Measurements from ENCODE around the gene BIN1.

BIN1 gene, protein sequence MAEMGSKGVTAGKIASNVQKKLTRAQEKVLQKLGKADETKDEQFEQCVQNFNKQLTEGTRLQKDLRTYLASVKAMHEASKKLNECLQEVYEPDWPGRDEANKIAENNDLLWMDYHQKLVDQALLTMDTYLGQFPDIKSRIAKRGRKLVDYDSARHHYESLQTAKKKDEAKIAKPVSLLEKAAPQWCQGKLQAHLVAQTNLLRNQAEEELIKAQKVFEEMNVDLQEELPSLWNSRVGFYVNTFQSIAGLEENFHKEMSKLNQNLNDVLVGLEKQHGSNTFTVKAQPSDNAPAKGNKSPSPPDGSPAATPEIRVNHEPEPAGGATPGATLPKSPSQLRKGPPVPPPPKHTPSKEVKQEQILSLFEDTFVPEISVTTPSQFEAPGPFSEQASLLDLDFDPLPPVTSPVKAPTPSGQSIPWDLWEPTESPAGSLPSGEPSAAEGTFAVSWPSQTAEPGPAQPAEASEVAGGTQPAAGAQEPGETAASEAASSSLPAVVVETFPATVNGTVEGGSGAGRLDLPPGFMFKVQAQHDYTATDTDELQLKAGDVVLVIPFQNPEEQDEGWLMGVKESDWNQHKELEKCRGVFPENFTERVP
- 12.8 to 72.1 (median 37.0) reads per million in 17 experiments for total RNA-seq

DNA sequence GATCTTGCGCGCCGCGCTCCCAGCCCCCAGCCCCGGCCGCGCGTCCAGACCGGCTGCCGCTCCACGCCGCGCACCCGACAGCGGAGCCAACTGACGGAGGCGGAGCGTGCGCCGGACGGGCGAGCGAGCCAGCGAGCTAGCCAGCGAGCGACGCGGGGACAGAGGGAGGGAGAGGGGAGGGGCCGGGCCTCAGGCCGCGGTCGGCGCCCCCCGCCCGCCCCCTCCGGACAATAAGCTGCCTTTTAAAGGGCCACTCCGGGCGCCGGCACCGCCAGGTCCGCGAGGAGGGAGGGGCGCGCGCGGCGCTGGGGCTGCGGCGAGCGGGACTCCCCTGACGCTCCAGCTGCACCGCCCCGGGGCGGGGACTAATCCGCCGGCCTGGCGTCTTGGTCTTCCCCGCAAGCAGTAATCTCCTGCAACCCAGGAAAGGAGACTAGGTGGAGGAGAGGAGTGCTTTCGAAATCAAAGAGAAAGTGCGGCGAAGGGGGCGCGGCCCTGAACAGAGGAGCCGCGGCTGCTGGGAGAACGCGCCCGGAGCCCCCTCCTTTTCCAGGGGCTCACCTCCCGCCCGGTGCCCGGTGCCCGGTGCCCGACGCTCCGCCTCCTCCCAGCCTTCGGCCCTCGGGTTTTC lies at the start of gene BIN1:
BIN1 (minus strand) TSS at position 164 of the 631 bp plus-strand sequence. CDS start 211 bp downstream, outside the sequence.
- peak; percentile 87 to 94 (median 88) for DNase-seq

DNA sequence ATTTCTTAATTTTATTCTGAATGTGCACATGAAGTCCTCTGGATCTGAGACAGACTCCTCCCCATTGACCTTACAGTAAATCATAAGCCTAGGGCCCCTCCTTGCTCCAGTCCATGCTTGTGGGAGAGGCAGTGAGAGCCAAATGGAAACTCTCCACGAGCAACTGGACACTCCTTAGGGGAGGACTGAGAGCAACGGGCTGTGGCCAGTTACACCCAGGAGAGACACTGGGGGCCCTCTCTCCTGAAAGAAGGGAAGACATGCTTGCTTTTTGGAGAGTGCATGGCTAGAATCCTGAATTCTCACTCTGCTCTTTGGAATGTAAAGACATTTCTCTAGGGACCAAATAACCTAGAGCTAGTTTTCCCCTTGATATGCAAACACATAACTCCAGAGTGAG lies 49.0 kb upstream of the BIN1 start:
- no peak for DNase-seq

DNA sequence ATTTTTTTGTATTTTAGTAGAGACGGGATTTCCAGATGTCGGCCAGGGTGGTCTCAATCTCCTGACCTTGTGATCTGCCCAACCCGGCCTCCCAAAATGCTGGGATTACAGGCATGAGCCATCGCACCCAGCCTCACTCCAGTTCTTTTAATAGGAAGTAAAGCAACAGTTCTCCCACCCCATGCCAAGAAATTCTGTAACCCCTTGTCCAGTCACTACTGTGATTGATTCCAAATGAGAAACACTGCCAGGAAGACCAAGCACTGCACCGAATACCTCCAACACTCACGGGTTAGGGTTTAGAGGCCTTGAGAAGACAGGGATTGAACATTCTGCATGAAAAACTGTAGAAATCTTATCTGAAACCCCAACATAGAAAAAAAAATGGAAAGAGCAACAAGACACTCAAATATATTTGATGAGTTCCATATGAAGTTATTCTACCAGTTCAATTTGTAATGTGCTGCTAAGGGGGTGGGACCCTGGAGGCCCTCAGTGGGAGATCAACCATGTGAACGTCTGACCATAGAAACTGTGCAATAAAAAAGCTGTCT lies 48.2 kb upstream of the BIN1 start:
- DNase-seq = no peak

DNA sequence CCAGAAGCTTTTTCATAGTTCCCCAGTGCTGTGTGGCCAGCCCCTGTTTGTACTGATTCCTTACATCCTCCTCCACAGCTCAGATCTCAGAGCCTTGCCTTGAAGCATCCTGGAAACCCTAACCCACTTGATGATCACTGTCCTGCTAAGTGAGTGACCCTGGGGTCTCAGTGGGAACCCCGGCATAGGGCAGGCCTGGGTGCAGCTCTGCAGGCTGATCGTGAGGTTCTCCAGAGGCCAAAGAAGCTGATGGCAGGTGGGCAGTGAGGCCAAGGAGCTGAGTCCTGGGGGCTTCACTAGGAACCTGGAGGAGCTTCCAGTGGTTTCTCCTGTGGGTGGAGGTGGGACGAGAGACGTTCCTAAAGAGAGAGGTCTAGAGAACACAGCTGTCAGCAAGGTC lies 47.4 kb upstream of the BIN1 start:
- DNase-seq = no peak

DNA sequence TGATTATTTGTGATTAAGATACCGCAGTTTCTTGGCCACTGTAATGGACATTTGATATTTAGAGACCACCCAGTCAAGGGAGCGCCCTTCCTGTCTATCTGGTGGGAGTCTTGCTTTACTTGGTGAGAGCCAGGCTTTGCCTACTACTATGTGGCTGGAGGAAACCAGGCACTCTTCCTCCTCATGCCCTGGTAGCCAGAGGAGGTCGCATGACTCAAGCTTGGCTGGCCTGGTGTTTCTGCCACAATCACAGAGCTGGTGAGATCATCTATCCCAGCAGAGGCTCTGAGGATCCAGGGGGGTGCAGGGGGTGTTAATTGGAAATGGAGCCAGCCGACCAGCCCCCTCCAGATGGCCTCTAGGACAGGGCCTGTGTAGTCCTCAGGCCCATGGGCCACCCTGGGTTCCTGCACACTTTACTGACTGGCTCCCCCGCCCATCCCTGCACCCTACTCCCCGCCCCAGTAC lies 46.8 kb upstream of the BIN1 start:
- DNase-seq = peak; percentile 35 to 59 (median 50)

DNA sequence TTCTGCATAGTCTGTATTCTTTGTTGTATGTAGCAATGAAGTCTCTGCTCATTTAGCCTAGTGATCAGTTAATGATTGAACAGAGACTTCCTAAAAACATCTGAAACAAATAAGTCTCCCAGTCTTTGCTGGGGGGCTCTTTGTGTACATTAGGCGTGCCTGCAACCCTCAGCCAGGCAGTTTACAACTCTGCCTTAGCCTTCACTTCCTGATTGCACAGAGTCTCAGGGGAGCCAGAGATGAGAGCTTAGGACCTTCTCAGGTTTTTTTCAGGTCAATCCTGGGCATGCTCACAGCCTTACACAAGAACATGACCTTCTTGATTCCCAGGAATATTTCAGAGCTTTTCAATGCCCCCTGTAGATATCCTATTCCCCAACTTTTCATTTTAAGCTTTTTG lies 44.0 kb upstream of the BIN1 start:
- DNase-seq = no peak

DNA sequence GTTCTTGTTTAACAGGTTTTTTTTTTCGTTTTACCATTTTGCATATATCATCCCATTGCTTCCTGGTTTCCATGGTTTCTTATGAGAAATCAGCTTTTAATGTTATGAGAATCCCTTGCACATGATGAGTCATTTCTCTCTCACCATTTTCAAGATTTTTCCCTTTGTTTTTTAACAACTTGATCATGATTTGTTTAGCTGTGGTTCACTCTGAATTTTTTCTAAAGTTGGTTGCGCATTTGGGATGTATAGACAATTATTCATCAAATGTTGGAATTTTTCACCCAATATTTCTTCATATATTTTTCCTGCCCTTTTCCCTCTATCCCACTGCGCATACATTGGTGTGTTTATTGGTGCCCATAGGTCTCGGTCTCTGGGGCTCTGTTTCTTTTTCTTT lies 42.4 kb upstream of the BIN1 start:
- DNase-seq = no peak

DNA sequence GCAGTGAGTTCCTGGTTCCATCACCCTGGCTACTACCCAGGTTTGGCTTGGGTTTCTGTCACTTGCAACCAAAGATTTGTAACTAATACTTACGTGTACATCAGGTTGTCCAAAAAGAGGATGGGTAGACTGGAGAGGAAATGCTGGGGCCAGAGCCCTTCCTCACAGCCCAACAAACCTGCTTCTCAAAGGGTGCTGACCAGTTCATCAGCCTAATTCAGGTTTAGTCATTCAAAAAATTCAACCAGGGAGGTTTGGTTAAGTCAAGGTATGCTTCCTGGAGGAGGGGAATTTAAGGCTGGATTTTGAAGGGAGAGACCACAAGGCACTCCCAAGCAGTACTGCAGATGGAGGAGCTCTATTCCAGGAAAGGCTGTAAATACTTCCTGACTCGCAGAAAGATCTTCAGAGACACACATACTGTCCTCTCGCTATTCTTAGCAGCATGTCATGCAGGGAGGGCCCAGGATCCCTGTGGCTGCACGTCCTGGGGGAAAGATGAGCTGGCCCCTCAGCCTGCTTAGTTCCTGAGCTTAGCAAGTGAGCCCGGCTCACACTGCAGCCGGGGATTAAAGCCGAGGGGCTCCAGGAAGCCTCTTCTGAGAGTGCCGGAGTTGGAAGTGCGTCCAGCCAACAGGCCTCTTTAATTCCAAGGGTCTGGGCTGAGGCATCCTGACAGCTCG lies 40.0 kb upstream of the BIN1 start:
- no peak for DNase-seq

DNA sequence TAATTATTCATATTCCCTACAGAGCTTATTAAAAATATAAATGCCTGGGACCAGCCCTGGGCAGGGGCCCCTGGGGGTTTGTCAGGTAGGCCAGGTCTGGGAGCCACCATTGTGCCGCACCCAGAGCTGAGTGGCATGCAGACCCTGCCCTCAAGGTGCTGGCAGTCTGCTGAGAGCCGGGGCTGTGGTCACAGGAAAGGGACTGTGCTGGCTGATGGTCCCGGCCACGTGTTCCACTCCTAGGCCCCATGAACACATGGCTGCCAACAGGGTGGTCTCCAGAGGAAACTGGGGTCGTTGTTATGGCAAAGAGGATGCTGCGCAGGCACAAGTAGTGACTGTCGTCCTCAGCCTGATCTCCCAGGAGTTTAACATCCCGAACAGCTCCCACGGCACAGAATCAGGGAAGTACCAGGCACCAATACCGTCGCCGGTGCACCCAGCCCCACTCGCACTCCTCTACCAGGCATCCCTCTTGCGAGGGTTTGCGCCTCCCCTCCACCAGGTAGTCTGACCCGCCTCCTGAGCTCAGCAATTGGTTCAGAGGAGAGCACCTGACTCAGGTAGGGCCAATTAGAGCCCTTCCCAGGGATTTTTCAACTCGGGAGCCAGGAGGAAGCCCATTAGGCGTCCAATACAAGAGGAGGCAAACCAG lies 39.2 kb upstream of the BIN1 start:
- no peak for DNase-seq

DNA sequence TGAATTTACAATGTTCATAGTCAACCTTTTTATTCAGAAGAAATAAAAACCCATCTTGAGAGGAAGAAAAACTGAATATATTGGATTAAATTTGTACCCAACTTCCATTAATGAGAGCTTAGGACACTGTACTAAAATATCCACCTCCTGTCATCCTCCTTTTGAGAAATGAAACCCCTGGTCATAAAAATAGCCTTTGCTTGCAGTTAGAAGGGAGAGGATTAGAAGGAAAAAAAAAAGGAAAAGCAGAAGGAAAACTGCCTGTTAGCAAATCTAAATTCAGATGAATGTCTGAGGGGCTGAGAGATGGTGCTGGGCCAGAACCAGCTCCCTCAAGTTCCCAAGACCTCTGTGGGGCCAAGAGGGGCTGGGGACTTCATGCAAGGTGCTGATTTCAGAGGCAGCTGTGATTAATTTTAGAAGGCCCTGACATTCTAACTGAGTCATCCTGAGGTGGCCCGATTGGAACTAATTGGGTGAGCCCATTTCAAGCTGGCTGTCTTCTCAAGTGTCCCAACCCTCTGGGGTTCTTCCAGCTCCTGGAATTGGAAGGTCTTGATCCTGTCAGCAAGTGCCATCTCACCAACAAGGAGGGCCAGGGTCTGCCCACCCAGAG lies 38.4 kb upstream of the BIN1 start:
- DNase-seq = peak in 3 of 4 experiments; percentile 14 to 55 (median 40)

DNA sequence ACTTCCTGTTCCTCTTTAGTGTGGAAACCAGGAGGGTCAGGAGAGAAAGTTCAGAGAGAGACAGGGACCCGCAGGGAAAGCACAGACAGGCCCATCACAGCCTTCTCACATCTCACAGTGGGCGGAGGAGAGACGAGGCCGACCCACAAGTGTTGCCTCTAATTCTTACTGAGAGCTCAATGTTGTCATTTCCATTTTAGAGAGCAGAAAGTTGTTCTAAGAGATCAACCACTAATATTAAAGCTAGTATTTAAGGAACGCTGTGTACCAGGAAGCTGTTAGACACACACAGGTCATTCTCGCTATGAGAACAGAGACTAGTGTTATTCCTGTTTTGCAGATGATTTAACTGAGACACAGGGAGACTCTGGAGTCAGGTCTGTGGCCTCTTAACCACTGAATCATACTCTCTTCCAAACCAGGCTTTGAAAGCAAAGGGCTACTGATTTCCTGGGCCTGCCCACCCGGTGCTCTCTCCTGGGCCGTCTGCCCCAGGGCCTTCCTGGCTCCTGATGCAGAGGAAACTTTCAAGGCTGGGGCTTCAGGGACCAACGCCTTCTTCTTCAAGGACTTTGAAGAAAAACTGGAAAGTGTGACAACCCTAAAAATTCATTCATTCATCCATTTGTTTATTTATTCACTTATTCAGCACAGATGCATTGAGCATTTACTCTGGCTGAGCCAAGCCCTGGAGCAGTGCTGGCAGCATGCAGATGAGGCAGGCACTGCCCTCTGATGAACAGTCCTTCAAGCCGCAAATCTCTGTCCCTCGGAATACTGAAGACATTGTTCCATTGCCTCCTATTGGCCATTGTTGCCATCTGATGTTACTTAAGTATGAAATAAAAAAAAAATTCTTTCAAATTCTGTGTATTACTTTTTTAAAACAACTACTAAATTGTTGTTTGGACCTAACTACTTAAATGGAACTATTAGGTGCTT lies 37.2 kb upstream of the BIN1 start:
- DNase-seq = peak in 3 of 4 experiments; percentile 21 to 35 (median 34)

DNA sequence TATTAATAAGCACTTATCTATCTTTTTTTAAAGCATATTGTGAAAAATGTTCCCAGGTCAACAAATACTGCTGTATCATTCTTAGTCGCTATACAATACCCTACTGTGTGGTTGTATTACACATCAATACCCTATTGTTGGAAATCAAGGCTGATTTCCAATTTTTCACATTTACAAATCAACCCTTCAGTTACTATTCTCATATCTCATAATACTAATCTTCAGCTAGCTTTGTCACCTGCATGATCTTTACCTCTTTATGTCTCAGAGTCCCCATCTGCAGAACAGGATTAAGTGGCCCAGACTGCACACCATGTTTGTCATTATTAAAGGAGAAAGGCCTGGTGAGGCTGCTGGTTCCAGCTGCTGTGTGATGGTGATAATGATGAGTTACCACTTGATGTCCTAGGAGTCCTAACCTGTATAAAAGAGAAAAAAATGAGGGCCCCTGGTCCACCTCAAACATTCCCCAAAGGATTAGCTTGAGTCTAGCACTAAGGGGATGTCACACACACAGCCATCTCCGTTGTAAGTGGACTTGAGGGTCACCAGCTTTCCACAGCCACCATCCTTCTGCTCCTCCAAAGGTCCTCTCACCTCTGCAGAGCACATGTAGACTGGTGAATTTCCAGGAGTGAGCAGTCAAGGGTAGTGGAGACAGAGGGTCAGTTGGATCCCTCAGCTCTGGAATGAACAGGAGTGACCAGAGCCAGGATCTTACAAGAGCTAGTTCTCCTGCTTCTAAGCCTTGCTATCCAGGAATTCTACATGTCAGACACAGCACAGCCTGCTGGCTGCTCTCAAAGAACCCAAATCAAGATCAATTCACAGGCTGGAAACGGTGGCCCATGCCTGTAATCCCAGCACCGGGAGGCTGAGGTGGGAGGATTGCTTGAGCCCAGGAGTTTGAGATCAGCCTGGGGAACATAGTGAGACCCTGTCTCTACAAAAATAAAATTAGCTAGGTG lies 36.0 kb upstream of the BIN1 start:
- DNase-seq = no peak

DNA sequence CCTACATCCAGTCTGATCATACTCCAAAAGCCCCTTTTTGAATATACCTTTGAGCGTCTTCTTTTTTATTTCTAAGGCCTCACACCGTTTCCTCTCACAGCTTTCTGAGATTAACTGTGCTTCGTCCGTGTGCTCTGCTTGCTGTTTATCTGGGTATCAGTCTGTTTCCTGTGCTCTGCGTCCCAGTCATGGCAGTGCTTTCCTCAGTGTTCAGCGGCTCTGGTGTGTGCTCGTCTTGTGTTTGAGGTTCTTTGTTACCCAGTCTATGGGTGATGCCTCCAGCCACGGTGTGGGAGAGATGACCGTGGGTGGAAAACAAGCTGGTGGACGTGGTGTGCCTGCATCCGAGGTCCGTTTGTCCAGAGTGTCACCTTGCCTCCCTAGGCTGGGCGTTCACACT lies 33.6 kb upstream of the BIN1 start:
- no peak for DNase-seq

DNA sequence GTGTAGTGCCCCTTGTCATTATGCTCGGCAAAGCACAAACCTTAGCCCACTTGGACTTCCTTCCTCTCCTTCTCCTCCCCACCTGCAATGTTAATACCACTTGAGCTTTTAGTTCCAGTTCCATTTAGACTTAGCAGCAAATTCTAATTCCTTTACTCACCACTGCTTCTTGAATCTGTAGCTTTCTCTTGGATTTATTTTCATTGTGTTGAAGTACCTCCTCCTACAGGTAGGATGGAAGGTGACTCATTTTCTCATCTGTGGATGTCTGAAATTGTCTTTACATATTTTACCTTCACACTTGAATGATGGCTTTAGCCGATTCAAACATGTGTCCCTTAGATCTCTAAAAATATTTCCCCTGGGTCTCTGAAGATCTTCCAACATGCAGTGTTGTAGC lies 32.8 kb upstream of the BIN1 start:
- no peak for DNase-seq

DNA sequence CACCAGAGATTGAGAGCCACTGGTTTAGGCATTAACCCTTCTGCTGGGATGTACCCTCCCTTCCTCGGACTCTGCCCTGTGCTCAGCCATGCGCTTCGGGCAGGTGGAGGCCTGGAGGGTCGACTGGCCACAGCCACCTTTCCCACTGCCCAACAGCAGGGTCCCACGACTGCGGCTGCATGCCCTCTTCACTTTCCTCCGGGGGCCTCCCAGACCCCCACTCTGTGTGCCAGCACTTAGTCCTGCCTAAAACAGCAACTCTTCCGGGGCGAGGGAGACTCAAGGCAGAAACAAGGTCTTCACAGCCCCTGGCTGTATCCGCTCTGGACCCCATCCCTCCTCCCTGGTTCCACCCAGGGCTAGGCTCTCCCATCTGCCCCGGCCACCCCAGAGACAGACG lies 31.3 kb upstream of the BIN1 start:
- no peak for DNase-seq

DNA sequence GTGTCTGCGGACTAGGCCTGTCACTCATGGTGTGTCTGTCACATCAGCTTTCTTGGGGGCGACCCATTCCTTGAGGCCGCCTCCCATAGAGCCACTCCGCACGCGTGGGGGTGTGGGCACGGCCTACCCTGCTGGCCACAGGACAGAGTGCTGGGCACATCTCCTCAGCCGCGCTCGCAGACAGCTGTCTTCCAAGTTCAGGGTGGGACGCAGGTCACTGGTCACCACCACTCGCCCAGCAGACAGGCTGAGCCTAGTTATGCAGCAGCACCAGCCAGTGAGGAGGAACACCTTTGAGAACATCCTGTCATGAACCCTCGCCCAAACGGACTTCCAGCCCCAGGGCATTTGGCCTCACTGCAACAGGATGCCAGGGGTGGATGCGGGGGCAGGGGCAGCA lies 30.8 kb upstream of the BIN1 start:
- DNase-seq = no peak

DNA sequence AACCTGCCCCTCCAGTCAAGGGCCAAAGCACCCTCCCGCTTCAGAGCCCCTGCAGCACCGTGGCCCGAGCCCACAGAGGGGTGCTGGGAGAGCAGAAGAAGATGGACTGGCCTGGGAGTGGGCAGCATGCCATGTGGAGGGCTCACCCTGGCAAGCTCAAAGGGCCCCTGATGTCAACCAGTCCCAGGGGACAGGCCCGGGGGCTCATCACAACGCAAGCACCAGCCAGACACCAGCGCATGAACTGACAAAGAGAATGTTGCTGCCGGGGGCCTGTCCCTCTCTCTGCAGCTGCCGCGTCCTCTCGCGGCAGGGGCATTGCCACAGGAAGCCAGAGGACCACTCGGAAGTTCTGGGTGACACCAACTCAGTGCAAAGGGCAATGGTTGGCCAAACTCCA lies 30.3 kb upstream of the BIN1 start:
- no peak for DNase-seq

DNA sequence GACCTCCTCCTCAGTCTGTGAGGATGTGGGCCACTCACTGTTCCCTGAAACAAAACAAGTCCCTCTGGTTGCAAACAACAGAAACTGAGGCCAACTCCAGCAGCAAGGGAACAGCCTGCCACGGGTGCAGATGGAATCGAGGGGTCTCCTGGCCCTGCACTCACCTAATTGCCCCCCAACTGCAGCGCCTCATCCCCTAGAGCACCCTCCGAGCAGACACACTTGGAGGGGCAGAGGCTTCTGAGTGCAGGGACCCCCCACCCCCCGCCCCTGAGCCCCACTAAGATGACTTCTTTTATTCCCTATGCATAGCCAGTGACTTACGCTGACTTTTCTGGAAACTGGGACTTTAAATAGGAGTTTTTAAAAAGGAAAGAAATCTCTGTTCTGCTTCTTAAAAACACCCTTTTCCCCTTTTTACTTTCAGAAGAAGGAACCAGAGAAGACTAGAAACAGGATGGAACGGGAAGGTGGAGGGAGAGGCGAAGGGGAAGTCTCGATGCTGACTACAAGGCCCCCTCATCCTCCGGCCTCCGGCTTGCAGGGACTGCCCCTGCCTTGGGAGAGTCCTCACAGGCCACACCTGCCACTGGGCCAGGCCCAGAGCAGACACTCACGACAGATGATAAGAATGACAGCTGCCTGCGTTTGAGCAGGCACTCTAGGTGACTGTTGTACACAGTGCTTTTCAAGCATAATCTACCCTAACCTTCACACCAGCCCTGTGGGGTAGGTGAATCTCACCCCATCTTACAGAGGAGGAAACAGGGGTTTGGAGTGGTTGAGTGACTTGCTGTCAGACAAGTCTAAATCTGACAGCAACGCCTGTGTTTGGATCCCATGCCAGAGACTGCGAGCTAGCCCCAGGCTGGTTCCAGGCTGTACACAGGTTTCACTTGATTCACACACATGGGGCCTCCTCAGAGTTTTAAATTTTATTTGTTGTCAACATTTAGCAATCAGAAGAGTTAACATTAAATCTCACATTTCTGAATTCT lies 28.2 kb upstream of the BIN1 start:
- peak; percentile 79 to 90 (median 88) for DNase-seq
